SKM-1 (cell line): ENCODE results near the gene RAB37.

Experiments used
- DNase-seq: peaks from one replicate; lab custom pipeline; 2025; ENCODE audit not compliant: unreplicated experiment; lab: John Stamatoyannopoulos, UW

The RAB37 gene

GRCh38 chr17:74776990-74777389, 39.9 kb downstream of the RAB37 start:
- DNase-seq: no peak

DNA sequence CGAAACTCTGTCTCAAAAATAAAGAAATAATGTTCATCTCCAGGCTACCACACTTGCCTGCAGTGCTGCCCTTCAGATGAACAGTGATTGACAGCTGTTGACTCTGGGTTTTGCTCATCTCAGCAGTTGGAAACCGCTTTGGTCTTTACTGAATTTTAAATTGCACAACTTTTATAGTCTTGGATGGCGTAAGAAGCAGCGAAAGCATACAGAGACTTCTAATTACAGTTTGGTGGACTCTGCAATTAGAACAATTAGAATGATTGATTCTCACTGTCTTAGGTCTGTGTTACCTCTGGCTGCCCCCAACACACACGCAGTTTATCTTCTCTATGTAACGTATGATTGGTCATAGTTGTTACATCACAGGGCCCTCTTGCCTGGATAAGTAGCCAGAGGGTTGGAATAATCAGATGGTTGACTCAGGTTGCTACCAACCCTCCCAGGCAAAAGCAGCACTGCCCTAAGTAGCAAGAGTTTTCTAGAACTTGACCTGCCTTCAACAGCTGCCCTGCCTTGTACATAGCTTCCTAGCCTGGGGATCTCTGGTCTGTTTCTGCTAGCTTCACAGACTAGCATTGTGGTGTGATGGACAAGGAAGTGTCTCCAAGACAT, 41.0 kb downstream of the RAB37 start:
- no peak for DNase-seq

DNA sequence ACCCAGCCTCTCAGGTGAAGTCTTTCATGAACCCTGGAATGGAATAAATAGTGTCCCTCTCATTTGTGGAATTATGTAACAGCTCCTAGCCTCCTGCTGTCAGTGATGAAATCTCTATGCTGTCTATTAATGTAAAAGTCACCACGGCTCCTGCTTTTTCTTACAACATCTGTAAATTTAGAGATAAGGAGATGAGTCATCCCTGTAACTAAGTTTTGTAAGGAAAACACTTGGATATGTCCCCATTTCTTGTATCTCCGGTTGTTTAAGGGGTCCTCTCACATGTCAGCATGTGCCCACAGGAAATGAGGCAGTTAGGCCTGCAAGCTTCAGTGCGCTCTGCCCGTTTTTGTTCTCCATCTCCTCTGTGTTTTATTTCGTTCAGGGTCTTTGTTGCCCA, 41.9 kb downstream of the RAB37 start:
- DNase-seq: peak; percentile 39

GRCh38 chr17:74779501-74779900, 42.4 kb downstream of the RAB37 start:
- DNase-seq: no peak

GRCh38 chr17:74779948-74780400, 42.9 kb downstream of the RAB37 start:
- peak; percentile 98 for DNase-seq

GRCh38 chr17:74780443-74781238, 43.6 kb downstream of the RAB37 start:
- no peak for DNase-seq

DNA sequence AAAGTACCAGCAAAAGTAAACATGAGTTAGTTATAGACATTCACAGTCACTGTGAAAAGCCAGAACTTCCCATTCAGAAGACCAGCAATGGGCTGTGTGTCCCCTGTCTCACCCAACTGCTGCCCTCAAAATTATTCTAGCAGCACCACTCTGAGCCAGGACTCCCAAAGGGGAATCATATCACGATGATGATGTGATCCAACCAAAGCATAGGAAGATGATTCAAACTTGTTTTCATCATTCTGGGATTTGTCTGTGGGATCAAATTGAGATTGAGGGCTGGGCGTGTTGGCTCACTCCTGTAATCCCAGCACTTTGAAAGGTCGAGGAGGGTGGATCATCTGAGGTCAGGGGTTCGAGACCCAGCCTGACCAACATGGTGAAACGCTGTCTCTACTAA, 45.5 kb downstream of the RAB37 start:
- no peak for DNase-seq

- DNase-seq: no peak
Measured at GRCh38 chr17:74784125-74784810, 47.2 kb downstream of the RAB37 start.

DNA sequence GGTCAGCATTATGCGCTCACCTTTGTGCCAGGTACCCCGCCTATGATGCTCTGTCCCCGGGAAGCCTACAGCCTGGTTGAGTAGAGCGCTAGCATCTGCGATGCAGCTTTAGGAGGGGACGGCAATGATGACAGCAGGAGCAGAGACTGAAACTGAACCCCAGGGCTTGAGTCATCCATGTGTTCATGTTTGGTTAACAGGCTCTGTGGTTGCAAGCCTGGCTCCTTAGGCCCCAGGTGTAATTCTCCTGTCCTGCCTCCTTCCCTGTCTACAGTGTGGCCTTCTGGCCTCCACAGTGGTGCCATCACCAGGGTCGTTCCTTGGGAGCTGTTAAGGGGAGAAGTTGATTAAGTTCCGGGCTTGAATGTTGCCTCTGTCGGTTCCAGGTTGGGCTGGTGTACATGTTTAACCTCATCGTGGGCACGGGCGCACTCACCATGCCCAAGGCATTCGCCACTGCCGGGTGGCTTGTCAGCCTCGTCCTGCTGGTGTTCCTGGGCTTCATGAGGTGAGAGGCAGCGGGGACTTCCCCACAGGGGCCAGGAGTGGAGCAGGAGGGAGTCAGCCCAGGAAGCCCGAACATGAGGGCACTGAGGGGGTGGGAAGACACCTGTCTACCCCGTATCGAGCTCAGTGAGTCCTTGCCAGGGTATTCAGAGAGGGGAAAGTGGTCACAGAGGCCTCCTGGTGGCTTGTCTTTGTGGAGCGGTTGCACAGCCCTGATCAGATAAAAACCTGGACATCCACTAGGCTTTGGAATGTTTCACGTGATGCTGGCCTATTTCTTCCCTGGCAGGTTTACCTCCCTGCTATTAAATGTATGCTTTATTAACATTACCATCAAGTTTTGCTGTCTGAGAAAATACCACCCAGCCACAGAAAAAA, 48.3 kb downstream of the RAB37 start:
- DNase-seq: no peak

DNA sequence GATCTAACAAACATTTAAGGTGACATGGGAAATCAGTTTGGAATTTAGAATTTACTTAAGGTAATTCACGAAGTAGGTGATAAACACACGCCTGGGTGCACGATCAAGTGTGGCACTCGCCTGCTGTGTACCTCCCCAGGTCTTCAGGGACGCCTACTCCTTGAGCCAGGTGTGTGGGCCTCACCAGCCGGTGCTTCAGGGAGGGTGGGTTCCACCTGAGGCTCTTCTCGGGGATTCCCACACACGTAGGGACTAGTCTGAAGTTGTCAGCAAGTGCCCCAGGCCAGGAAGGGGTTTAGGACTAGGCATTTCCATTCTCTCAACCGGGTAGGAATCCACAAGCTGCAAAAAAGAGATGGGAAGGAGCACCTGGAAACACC, 48.9 kb downstream of the RAB37 start:
- DNase-seq: no peak

- DNase-seq: no peak
Measured at GRCh38 chr17:74786431-74787055, 49.5 kb downstream of the RAB37 start.

GRCh38 chr17:74790161-74791058, 53.4 kb downstream of the RAB37 start:
- DNase-seq: peak; percentile 34

GRCh38 chr17:74792586-74793105, 55.6 kb downstream of the RAB37 start:
- DNase-seq: no peak

- DNase-seq: no peak
Measured at GRCh38 chr17:74795327-74796020, 58.4 kb downstream of the RAB37 start.

GRCh38 chr17:74796211-74796610, 59.2 kb downstream of the RAB37 start:
- no peak for DNase-seq

DNA sequence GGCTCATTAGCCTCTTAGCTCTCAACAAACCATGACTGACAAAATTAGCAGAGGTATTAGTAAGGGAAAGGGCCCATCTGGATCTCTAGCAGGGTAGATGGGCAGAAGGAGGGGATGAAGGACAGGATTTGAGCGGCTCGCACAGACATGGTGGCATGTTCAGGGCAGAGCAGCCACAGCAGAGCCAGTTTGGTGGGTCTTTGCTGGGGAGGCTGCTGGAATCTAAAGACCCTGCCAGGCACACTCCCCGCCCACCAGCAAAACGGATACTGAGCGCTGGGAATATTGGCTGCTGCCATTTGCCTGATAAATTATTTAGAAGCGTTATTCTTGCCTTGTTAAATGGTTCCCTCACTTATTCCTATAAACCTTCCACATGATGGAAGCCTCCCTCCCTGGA, 59.8 kb downstream of the RAB37 start:
- no peak for DNase-seq
